Nasal cavity respiratory epithelium epithelial cell of viscerocranial mucosa (primary cell): Measurements from ENCODE around the gene CMTM7. TPM values are rescaled to one million over a fixed set of nuclear protein-coding genes. Genes with fewer than 3 reads are reported as not detected.

Source experiments
- total RNA-seq: library from RNA; depleted of rRNA; stranded (reverse); fragments of >200 nt; gene quantifications from 2 replicates; pipeline ENCODE4 v1.2.3, GENCODE V29; 2014

The CMTM7 gene, protein sequence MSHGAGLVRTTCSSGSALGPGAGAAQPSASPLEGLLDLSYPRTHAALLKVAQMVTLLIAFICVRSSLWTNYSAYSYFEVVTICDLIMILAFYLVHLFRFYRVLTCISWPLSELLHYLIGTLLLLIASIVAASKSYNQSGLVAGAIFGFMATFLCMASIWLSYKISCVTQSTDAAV
- 5.1 and 7.5 TPM in 2 replicates for total RNA-seq

DNA sequence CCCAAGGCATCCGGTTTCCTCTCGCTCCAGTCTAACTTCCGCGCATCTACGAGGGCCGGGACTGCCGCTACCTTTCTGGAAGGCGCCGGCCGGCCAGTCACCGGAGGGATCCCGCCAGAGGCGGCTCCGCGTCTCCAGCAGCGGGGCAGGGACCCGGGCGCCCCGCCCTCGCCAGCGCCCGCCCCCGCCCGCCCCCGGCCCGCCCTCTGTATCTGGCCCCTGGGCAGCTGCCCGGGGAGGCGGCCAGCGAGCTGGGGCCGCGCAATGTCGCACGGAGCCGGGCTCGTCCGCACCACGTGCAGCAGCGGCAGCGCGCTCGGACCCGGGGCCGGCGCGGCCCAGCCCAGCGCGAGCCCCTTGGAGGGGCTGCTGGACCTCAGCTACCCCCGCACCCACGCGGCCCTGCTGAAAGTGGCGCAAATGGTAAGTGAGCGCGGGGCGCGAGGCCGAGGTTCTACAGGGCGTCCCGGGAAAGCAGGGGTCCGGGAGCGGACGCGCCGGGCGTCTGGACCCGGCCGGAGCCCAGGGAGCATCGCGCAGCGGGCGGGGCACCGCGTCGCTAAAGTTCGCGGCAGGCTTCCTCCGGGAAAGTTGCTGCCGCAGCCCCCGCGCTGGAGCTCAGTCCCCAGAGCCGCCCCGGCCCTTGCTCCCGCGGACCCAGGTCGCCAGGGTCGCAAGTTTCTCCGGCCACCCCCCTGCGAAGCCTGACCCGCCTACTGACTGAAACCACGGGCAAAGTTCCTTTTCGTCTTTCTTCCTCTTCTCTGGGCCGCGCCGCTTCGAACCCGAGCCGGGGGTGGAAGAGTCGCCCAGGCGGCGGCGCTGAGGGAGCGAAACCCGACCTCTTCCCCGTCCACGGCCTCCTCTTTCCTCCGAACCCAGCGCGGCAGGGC lies at the start of gene CMTM7:
Gene CMTM7, plus strand, starts transcription at position 211 of the 893 bp plus-strand sequence. Its CDS starts 54 bp downstream, at position 265.

DNA sequence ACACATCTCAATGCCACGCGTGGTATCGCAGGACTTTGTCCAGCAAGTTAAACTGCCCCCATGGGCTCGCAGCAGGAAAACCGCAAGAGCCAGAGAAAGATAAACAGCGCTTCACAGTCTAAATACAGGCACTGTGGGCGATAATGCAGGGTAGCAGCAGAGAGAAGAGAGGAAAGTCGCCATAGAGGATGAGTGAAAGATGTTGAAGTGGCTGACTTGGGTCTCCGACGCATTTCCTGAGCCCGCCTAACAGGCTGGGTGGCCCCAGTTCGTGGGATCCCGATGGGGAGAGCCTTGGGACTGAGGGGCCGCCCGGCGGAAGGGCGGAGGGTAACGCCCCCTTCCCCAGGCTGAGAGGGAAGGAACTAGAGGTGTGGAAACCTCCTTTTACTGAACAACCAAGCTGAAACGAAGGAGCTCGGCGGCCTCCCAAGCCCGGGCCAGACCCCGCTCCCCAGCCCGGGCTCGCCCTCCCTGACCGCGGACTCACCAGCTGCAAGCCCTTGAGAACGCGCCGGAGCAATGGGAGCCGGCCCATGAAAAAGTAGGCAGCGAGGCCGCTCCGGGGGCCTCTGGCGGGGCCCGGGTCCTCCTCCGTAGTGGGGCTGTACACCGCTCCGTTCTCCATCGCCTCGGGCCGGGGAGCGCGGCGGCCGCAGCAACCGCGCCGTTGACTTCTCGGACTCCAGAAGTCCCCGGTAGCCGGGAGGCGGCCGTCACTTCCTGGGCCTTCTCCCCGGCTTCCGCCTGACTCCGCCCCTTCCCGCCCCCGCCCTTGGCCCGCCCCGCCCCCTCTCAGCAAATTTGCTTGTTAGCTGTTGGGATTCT lies 110.7 kb downstream of the CMTM7 start, which contains the start of gene CMTM6:
Gene CMTM6, minus strand, starts transcription at position 735 of the 828 bp plus-strand sequence. Its CDS starts 107 bp downstream, at position 628.

Other genes starting within 250 kb of the CMTM7 start
- gene CMTM8, start 153.2 kb upstream of the CMTM7 start, total RNA-seq, result 1.4 and 2.3 TPM in 2 replicates
- 100 and 123 TPM in 2 replicates for gene CMTM6, start 111.0 kb downstream of the CMTM7 start, total RNA-seq
- 27.0 and 34.2 TPM in 2 replicates for gene DYNC1LI1, start 179.0 kb downstream of the CMTM7 start, total RNA-seq